Fibroblast of lung (primary cell): Measurements from ENCODE around the gene SLC9A1.

Experiments used
- CTCF ChIP-seq, 2 donors: IDR thresholded peaks in 1 of 2; conservative IDR thresholded peaks in 1 of 2; 1 replicate in 1 of 2; 2 replicates in 1 of 2; pipeline ENCODE4 v1.5.1; 2011 to 2012; ENCODE audit warnings: low read length in 2 of 2, control low read depth in 1 of 2, inconsistent platforms in 1 of 2, low read depth in 1 of 2, mild to moderate bottlenecking in 1 of 2
- EZH2 ChIP-seq: IDR thresholded peaks from 2 replicates; pipeline ENCODE4 v1.5.1; 2012; ENCODE audit warnings: low read length, control low read depth, mild to moderate bottlenecking; ENCODE audit errors: missing control alignments

DNA sequence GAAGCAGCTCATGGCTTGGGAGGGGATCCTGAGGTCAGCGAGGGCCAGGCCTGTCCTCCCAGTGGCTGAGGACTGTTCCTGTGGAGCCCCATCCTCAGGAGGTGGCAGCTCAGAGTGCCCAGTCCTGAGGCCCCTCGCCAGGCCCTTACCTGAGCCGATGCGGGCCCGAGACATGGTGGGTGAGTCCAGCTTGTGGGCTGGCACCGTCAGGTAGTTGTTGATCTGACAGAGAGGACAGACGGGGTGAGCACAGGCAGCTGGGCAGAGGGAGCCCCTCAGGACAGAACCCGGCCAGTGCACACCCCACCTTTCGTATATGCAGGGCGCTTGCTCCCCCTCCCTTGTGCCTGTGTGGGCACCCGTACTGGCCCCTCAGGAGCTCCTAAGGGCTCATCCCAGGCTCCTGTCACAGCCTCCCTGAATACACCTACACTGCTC is 53.9 kb downstream of the SLC9A1 start:
- TF ChIP-seq CTCF (conservative IDR thresholded peaks at IDR 0.05 in 1 of 2, IDR thresholded peaks at IDR 0.05 in 1 of 2; ENCODE audit: low read depth in 1 of 2, low read length in 2 of 2) (no peak), EZH2 (no peak)
